ENCODE measurements around the gene ALK. TPM values are rescaled to one million over a fixed set of nuclear protein-coding genes. Genes with fewer than 3 reads are reported as not detected.

The ALK gene
- total and polyA plus RNA-seq, 10 of the 15 experiments (the other 5 are each of a cell fraction or from before 2014, with no cell fraction given) = 0.11 TPM; not detected in 9

DNA sequence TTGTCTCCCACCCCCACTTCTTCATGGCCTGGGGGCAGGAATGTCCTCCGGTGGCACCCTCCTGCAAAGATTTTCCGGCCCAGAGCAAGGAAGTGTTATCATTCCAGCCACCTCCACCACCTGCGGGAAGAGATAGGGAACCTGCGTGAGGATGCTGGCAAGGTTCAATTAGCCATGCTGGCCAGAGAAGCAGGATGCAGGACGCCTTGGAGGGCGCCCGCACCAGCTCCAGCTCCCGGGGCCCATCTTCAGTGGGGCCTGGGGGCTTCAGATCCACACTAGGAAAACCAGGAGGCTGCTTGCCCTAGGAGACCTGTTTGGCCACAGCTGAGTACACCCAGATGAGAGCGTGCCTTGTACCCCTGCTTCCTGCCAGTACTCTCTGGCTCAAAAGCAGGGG, 692.4 kb downstream of the ALK start:
- intact Hi-C loops (cut with micrococcal nuclease; ENCODE audit: unreplicated experiment) (no loop called here), in situ Hi-C loops (cut with MboI) (no loop called here)
- DNase-seq (ENCODE audit: low read depth, low spot score) = no peak
- ATAC-seq = no peak
- H3K4me1 ChIP-seq (ENCODE audit: control insufficient read depth, insufficient read depth, low read length) = no peaks in the 10 kb centered on the region
- CTCF ChIA-PET = no interaction called here
- no peak overlapping the region for H3K27ac ChIP-seq (ENCODE audit: control insufficient read depth, insufficient read depth)
- H3K27me3 ChIP-seq (replicated peaks in 1 of 2; ENCODE audit: control insufficient read depth in 2 of 2, insufficient read depth in 2 of 2, low read length in 1 of 2) = 0 out of 4 replicates have a peak, but pooled peaks cover 0 to 3% of the 10 kb centered on the region in 2 experiments
- H2AFZ ChIP-seq (ENCODE audit: control insufficient read depth, low read depth, low read length) = no peak overlapping the region
- BruUV-seq (replicated peaks) = no TSS peak
- no peak overlapping the region for H3K9ac ChIP-seq (ENCODE audit: control insufficient read depth, insufficient read depth, low read length)
- H3K4me2 ChIP-seq (ENCODE audit: control insufficient read depth, insufficient read depth) = no peak overlapping the region
- POLR2A ChIA-PET = no interaction called here
- no peak overlapping the region for H3K4me3 ChIP-seq
- H3K79me2 ChIP-seq (ENCODE audit: control insufficient read depth, insufficient read depth, low read length) = no peaks in the 10 kb centered on the region
- TF ChIP-seq JUNB (IDR thresholded peaks at IDR 0.05) (no peak), JUND (IDR thresholded peaks at IDR 0.05; ENCODE audit: low read depth, low read length) (no peak), CBX5 (IDR thresholded peaks at IDR 0.05; ENCODE audit: low read depth) (no peak), BACH1 (IDR thresholded peaks at IDR 0.05; ENCODE audit: borderline replicate concordance) (no peak), NBN (IDR thresholded peaks at IDR 0.05) (no peak), MXI1 (IDR thresholded peaks at IDR 0.05; ENCODE audit: low read depth, low read length) (no peak), ZNF217 (IDR thresholded peaks at IDR 0.05) (no peak), HDGF (IDR thresholded peaks at IDR 0.05) (no peak), NKRF (conservative IDR thresholded peaks at IDR 0.05) (no peak), E2F8 (IDR thresholded peaks at IDR 0.05; ENCODE audit: low read depth, partially characterized antibody) (no peak), SMARCA5 (IDR thresholded peaks at IDR 0.05) (no peak), SREBF2 (IDR thresholded peaks at IDR 0.05; ENCODE audit: low read length) (no peak), SMAD1 (IDR thresholded peaks at IDR 0.05; ENCODE audit: low read depth, partially characterized antibody) (no peak)
- TF ChIP-seq, protein P1, sequence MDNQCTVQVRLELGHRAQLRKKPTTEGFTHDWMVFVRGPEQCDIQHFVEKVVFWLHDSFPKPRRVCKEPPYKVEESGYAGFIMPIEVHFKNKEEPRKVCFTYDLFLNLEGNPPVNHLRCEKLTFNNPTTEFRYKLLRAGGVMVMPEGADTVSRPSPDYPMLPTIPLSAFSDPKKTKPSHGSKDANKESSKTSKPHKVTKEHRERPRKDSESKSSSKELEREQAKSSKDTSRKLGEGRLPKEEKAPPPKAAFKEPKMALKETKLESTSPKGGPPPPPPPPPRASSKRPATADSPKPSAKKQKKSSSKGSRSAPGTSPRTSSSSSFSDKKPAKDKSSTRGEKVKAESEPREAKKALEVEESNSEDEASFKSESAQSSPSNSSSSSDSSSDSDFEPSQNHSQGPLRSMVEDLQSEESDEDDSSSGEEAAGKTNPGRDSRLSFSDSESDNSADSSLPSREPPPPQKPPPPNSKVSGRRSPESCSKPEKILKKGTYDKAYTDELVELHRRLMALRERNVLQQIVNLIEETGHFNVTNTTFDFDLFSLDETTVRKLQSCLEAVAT (IDR thresholded peaks at IDR 0.05) = no peak
- TF ChIP-seq, protein P2, sequence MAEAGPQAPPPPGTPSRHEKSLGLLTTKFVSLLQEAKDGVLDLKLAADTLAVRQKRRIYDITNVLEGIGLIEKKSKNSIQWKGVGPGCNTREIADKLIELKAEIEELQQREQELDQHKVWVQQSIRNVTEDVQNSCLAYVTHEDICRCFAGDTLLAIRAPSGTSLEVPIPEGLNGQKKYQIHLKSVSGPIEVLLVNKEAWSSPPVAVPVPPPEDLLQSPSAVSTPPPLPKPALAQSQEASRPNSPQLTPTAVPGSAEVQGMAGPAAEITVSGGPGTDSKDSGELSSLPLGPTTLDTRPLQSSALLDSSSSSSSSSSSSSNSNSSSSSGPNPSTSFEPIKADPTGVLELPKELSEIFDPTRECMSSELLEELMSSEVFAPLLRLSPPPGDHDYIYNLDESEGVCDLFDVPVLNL (IDR thresholded peaks at IDR 0.05; ENCODE audit: low read depth, low read length) = no peak
- SMC1A ChIA-PET (ENCODE audit: uncharacterized antibody, unreplicated experiment) = no interaction called here
- H3K36me3 ChIP-seq (ENCODE audit: control insufficient read depth in 2 of 2, insufficient read depth in 2 of 2, low read length in 1 of 2) = no peaks in the 10 kb centered on the region
- WGBS (ENCODE audit: insufficient coverage, insufficient replicate concordance, low lambda C conversion rate, missing lambda C conversion rate) = 29% methylated on average over 9 of the region's 9 CpGs
- H3K9me3 ChIP-seq (replicated peaks; ENCODE audit: control insufficient read depth, insufficient read depth, low read length) = no peaks in the 10 kb centered on the region
- no peak for FAIRE-seq
- no peaks in the 10 kb centered on the region for H4K20me1 ChIP-seq (ENCODE audit: control insufficient read depth, insufficient read depth)
- RAD21 ChIA-PET (ENCODE audit: unreplicated experiment) = no interaction called here

Measured in GM12878 (cell line).